SK-N-SH (cell line): ENCODE measurements around the gene S1PR2. TPM values are rescaled to one million over a fixed set of nuclear protein-coding genes. Genes with fewer than 3 reads are reported as not detected.

ENCODE experiments used
- CTCF ChIA-PET: fragments of 300-600, 350-600 bp; formaldehyde crosslinking; extraction: SDS; loops from one replicate; lab custom pipeline; 2021; lab: Yijun Ruan, JAX
- POLR2A ChIA-PET: fragments of 350-600 bp; sonication (Branson Sonifier 250); formaldehyde crosslinking; extraction: SDS; loops from one replicate; lab custom pipeline; 2020; ENCODE audit warnings: antibody characterized with exemption, inconsistent platforms; lab: Yijun Ruan, JAX
- DNase-seq: peaks from one replicate; pipeline ENCODE4 v3.0.0; 2012
- H2AFZ ChIP-seq: fragments of 200-600 bp; sonication (generic); 2 replicates; pipeline ENCODE4 v1.8.1; 2016; ENCODE audit warnings: antibody characterized with exemption, mild to moderate bottlenecking, low read depth
- H3F3A ChIP-seq: fragments of 200-600 bp; sonication (generic); replicated peaks from 2 replicates; pipeline ENCODE3; 2016; ENCODE audit warnings: antibody characterized with exemption, mild to moderate bottlenecking; ENCODE audit not compliant: insufficient read depth
- H3K27ac ChIP-seq, 2 experiments: fragments of 200-500 bp in 1 of 2; fragments of 200-600 bp in 1 of 2; sonication (Bioruptor generic) in 1 of 2; sonication (generic), shearing (Covaris generic) in 1 of 2; 2 replicates each; pipeline versions ENCODE4 v1.5.1 to v1.6.1; 2014 to 2016; ENCODE audit warnings: low read depth in 2 of 2, inconsistent platforms in 1 of 2, low read length in 1 of 2, mild to moderate bottlenecking in 1 of 2, mixed read lengths in 1 of 2
- H3K27me3 ChIP-seq: fragments of 200-600 bp; sonication (generic), shearing (Covaris generic); 2 replicates; pipeline ENCODE4 v1.6.1; 2016; ENCODE audit warnings: mixed run types; ENCODE audit not compliant: insufficient read depth
- H3K36me3 ChIP-seq, 2 experiments: fragments of 200-500 bp in 1 of 2; fragments of 200-600 bp in 1 of 2; sonication (Bioruptor generic) in 1 of 2; sonication (generic) in 1 of 2; replicated peaks in 1 of 2; 2 replicates each; pipeline versions ENCODE3 to v1.5.1; 2014 to 2016; ENCODE audit warnings: low read length in 1 of 2, mild to moderate bottlenecking in 1 of 2; ENCODE audit not compliant: insufficient read depth in 2 of 2, control insufficient read depth in 1 of 2
- H3K4me1 ChIP-seq, 2 experiments: fragments of 200-500 bp in 1 of 2; fragments of 200-600 bp in 1 of 2; sonication (Bioruptor generic) in 1 of 2; sonication (generic), shearing (Covaris generic) in 1 of 2; 2 replicates each; pipeline versions ENCODE4 v1.5.1 to v1.6.1; 2014 to 2016; ENCODE audit warnings: low read depth in 1 of 2, low read length in 1 of 2, mixed run types in 1 of 2; ENCODE audit not compliant: insufficient read depth in 2 of 2, control insufficient read depth in 1 of 2
- H3K4me2 ChIP-seq: fragments of 200-600 bp; sonication (generic), shearing (Covaris generic); 2 replicates; pipeline ENCODE4 v1.6.1; 2017; ENCODE audit warnings: mixed run types
- H3K4me3 ChIP-seq, 2 experiments: fragments of 200-500 bp in 1 of 2; fragments of 200-600 bp in 1 of 2; sonication (Bioruptor generic) in 1 of 2; sonication (generic), shearing (Covaris generic) in 1 of 2; 2 replicates each; pipeline versions ENCODE4 v1.5.1 to v1.8.1; 2014 to 2016; ENCODE audit warnings: low read depth in 2 of 2, inconsistent platforms in 1 of 2, low read length in 1 of 2, mild to moderate bottlenecking in 1 of 2, mixed read lengths in 1 of 2, moderate library complexity in 1 of 2
- H3K79me2 ChIP-seq: fragments of 200-600 bp; sonication (generic); 2 replicates; pipeline ENCODE4 v1.8.1; 2017; ENCODE audit warnings: mild to moderate bottlenecking; ENCODE audit not compliant: insufficient read depth
- H3K9ac ChIP-seq: fragments of 200-600 bp; sonication (generic); 2 replicates; pipeline ENCODE4 v1.6.1; 2017; ENCODE audit warnings: mixed run types
- H3K9me2 ChIP-seq: fragments of 200-600 bp; sonication (generic); 2 replicates; pipeline ENCODE4 v1.6.1; 2017; ENCODE audit warnings: mixed run types
- H3K9me3 ChIP-seq: fragments of 200-600 bp; sonication (generic); 2 replicates; pipeline ENCODE4 v1.6.1; 2017; ENCODE audit warnings: mixed run types, mild to moderate bottlenecking, moderate library complexity
- H4K20me1 ChIP-seq: fragments of 200-600 bp; sonication (generic); 2 replicates; pipeline ENCODE4 v1.6.1; 2017; ENCODE audit warnings: mild to moderate bottlenecking, mixed run types; ENCODE audit not compliant: insufficient read depth
- CHD2 ChIP-seq: fragments of 150-350 bp; IDR thresholded peaks from 2 replicates; pipeline ENCODE4 v1.6.1; 2018; ENCODE audit warnings: low read length; ENCODE audit not compliant: partially characterized antibody
- MEF2A ChIP-seq: IDR thresholded peaks from 2 replicates; pipeline ENCODE4 v1.4.0; 2012; ENCODE audit warnings: low read depth, borderline replicate concordance
- NFIC ChIP-seq: IDR thresholded peaks from 2 replicates; pipeline ENCODE4 v1.4.0; 2012; ENCODE audit warnings: borderline replicate concordance
- NRF1 ChIP-seq: IDR thresholded peaks from 2 replicates; pipeline ENCODE4 v1.6.1; 2012; ENCODE audit warnings: low read depth, mild to moderate bottlenecking, low read length
- POLR2AphosphoS5 ChIP-seq: IDR thresholded peaks from 2 replicates; pipeline ENCODE4 v1.6.1; 2012; ENCODE audit warnings: low read depth, low read length
- REST ChIP-seq: IDR thresholded peaks from 2 replicates; pipeline ENCODE4 v1.6.1; 2012; ENCODE audit warnings: mild to moderate bottlenecking, low read depth, low read length, moderate library complexity
- RFX5 ChIP-seq: IDR thresholded peaks from 2 replicates; pipeline ENCODE4 v1.6.1; 2012; ENCODE audit warnings: mild to moderate bottlenecking, improper control_type of control experiment, low read length
- SMC3 ChIP-seq: IDR thresholded peaks from 2 replicates; pipeline ENCODE4 v1.6.1; 2012; ENCODE audit warnings: low read depth, low read length, improper control_type of control experiment
- USF2 ChIP-seq: fragments of 150-350 bp; IDR thresholded peaks from 2 replicates; pipeline ENCODE4 v1.6.1; 2017; ENCODE audit warnings: antibody characterized with exemption, low read length, low read depth, borderline replicate concordance
- YY1 ChIP-seq: IDR thresholded peaks from 2 replicates; pipeline ENCODE4 v1.4.0; 2012; ENCODE audit warnings: low read depth, mild to moderate bottlenecking
- WGBS: methylation state at CpG from one replicate; pipeline ENCODE4 v1.1.6; 2017; ENCODE audit warnings: low lambda C conversion rate; 5-methylcytosine and 5-hydroxymethylcytosine counted together
- polyA plus RNA-seq, 3 experiments: library from polyadenylated mRNA; depleted of rRNA; stranded (reverse); fragments of >200 nt; gene quantifications; 2 replicates each; pipeline ENCODE4 v1.2.3, GENCODE V29; 2012
- TF ChIP-seq, protein P1 (sequence below): IDR thresholded peaks from 2 replicates; pipeline ENCODE4 v1.4.0; 2012; ENCODE audit warnings: low read depth, borderline replicate concordance

S1PR2 gene
- polyA plus RNA-seq, 1 of the 3 experiments (the other 2 are of a cell fraction): 3.6 TPM

GRCh38 chr19:10226021-10226375 is 5.1 kb downstream of the S1PR2 start:
- peaks cover 0 to 26% of the 10 kb centered on the region in 2 experiments; a peak in 1 of 4 replicates for H3K4me1 ChIP-seq
- WGBS: 83% methylated on average over 6 of the region's 6 CpGs
- peaks cover 10% of the 10 kb centered on the region; the same call in 1 of the 2 replicates for H3K79me2 ChIP-seq
- POLR2A ChIA-PET: interaction anchor here (0.5 to 1.2 kb wide), 6 partner anchors 12 to 87 kb away, joined by 3 to 5 read pairs (median 4); partner anchors contain the start of gene DNMT1
- H3K9me3 ChIP-seq: no peaks in the 10 kb centered on the region
- CTCF ChIA-PET: interaction anchor here (0.7 to 5.5 kb wide), 9 partner anchors 8 to 163 kb away, joined by 3 to 54 read pairs (median 4); no protein-coding TSS in a partner anchor
- no peaks in the 10 kb centered on the region for H3K27me3 ChIP-seq
- TF ChIP-seq MEF2A: no peak
- TF ChIP-seq POLR2AphosphoS5: no peak
- no peak for TF ChIP-seq REST
- no peak for TF ChIP-seq SMC3
- TF ChIP-seq USF2: no peak
- no peak for TF ChIP-seq CHD2
- TF ChIP-seq, protein P1, sequence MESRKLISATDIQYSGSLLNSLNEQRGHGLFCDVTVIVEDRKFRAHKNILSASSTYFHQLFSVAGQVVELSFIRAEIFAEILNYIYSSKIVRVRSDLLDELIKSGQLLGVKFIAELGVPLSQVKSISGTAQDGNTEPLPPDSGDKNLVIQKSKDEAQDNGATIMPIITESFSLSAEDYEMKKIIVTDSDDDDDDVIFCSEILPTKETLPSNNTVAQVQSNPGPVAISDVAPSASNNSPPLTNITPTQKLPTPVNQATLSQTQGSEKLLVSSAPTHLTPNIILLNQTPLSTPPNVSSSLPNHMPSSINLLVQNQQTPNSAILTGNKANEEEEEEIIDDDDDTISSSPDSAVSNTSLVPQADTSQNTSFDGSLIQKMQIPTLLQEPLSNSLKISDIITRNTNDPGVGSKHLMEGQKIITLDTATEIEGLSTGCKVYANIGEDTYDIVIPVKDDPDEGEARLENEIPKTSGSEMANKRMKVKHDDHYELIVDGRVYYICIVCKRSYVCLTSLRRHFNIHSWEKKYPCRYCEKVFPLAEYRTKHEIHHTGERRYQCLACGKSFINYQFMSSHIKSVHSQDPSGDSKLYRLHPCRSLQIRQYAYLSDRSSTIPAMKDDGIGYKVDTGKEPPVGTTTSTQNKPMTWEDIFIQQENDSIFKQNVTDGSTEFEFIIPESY: no peak
- TF ChIP-seq RFX5: no peak
- TF ChIP-seq NFIC: no peak
- TF ChIP-seq NRF1: no peak
- no peak for TF ChIP-seq YY1
- no peaks in the 10 kb centered on the region for H3F3A ChIP-seq
- H3K4me3 ChIP-seq: no peak overlapping the region
- H4K20me1 ChIP-seq: 0 out of 2 replicates have a peak, but pooled peaks cover 4% of the 10 kb centered on the region
- DNase-seq: no peak
- H3K27ac ChIP-seq: peak overlapping the region in 1 of 2 experiments; percentile 85; a peak in 2 of 4 replicates
- H3K9me2 ChIP-seq: no peaks in the 10 kb centered on the region
- H3K4me2 ChIP-seq: no peak overlapping the region
- no peak overlapping the region for H2AFZ ChIP-seq
- H3K9ac ChIP-seq: no peak overlapping the region
- no peaks in the 10 kb centered on the region for H3K36me3 ChIP-seq
